Breast epithelium (tissue), 3 donors: ENCODE results near the gene GRIK4.

Experiments used
- CTCF ChIP-seq, 3 donors: fragments of 450-650 bp; IDR thresholded peaks; one replicate each; pipeline ENCODE4 v1.5.1; 2016 to 2017; ENCODE audit warnings: antibody characterized with exemption in 3 of 3, mild to moderate bottlenecking in 3 of 3, moderate library complexity in 3 of 3
- POLR2A ChIP-seq: fragments of 450-650 bp; IDR thresholded peaks from one replicate; pipeline ENCODE4 v1.6.1; 2016; ENCODE audit warnings: antibody characterized with exemption, mild to moderate bottlenecking, moderate library complexity
- POLR2AphosphoS5 ChIP-seq, 3 donors: sonication (generic); formaldehyde crosslinking; IDR thresholded peaks; one replicate each; pipeline ENCODE4 v1.6.1; 2017; ENCODE audit warnings: antibody characterized with exemption in 3 of 3

GRCh38 chr11:120581313-120581712, 69.8 kb downstream of the GRIK4 start:
- TF ChIP-seq CTCF (IDR thresholded peaks at IDR 0.05) (no peak), POLR2A (no peak), POLR2AphosphoS5 (IDR thresholded peaks at IDR 0.05) (no peak)
